DOHH2 (cell line): ENCODE results near the gene ADAMTSL5.

ENCODE experiments used
- H3F3A ChIP-seq: fragments of 200-600 bp; sonication (generic), shearing (Covaris generic); 2 replicates; pipeline ENCODE4 v1.6.0; 2016; ENCODE audit warnings: antibody characterized with exemption, mild to moderate bottlenecking; ENCODE audit not compliant: control insufficient read depth, insufficient read depth
- H3K27ac ChIP-seq: fragments of 200-600 bp; sonication (generic); 2 replicates; pipeline ENCODE4 v1.5.1; 2014; ENCODE audit warnings: low read depth, mild to moderate bottlenecking, low read length, moderate library complexity
- H3K27me3 ChIP-seq: fragments of 200-600 bp; sonication (generic); 2 replicates; pipeline ENCODE4 v1.6.1; 2014; ENCODE audit warnings: mild to moderate bottlenecking, low read length, mixed read lengths; ENCODE audit not compliant: control insufficient read depth
- H3K36me3 ChIP-seq: fragments of 200-600 bp; sonication (generic); 2 replicates; pipeline ENCODE4 v1.6.1; 2014; ENCODE audit warnings: mild to moderate bottlenecking, low read length, moderate library complexity, mixed read lengths; ENCODE audit not compliant: control insufficient read depth
- H3K4me1 ChIP-seq: fragments of 200-600 bp; sonication (generic); 2 replicates; pipeline ENCODE4 v1.6.1; 2014; ENCODE audit warnings: mild to moderate bottlenecking, low read length, mixed read lengths; ENCODE audit not compliant: control insufficient read depth
- H3K4me2 ChIP-seq: fragments of 200-600 bp; sonication (generic); 2 replicates; pipeline ENCODE4 v1.6.0; 2014; ENCODE audit warnings: mild to moderate bottlenecking, low read length, moderate library complexity
- H3K4me3 ChIP-seq: fragments of 200-600 bp; sonication (generic); 2 replicates; pipeline ENCODE4 v1.5.1; 2014; ENCODE audit warnings: mild to moderate bottlenecking, low read length, mixed read lengths
- H3K79me2 ChIP-seq: fragments of 200-600 bp; sonication (generic); 2 replicates; pipeline ENCODE4 v1.6.1; 2014; ENCODE audit warnings: mild to moderate bottlenecking, low read length, mixed read lengths; ENCODE audit not compliant: control insufficient read depth
- H3K9me2 ChIP-seq: fragments of 200-600 bp; sonication (generic); replicated peaks from 2 replicates; pipeline ENCODE4 v1.6.1; 2014; ENCODE audit warnings: mild to moderate bottlenecking, low read length, mixed read lengths; ENCODE audit not compliant: control insufficient read depth
- H3K9me3 ChIP-seq: fragments of 200-600 bp; sonication (generic); 2 replicates; pipeline ENCODE4 v1.6.1; 2014; ENCODE audit warnings: antibody characterized with exemption, low read length, mixed read lengths; ENCODE audit not compliant: control insufficient read depth, insufficient read depth
- H4K20me1 ChIP-seq: fragments of 200-600 bp; sonication (generic); 2 replicates; pipeline ENCODE4 v1.6.0; 2014; ENCODE audit warnings: low read depth, mild to moderate bottlenecking, antibody characterized with exemption, low read length, moderate library complexity; ENCODE audit not compliant: control insufficient read depth, insufficient read depth
- EZH2phosphoT487 ChIP-seq: fragments of 200-600 bp; sonication (generic); IDR thresholded peaks from 2 replicates; pipeline ENCODE4 v1.6.1; 2017; ENCODE audit warnings: borderline replicate concordance, mild to moderate bottlenecking, antibody characterized with exemption, low read length, moderate library complexity, mixed read lengths
- TF ChIP-seq, protein P1 (sequence below): fragments of 200-600 bp; sonication (generic); IDR thresholded peaks from one replicate; pipeline ENCODE4 v1.5.1; 2014; ENCODE audit warnings: antibody characterized with exemption, mild to moderate bottlenecking, low read depth, low read length; ENCODE audit not compliant: poor library complexity, severe bottlenecking

Gene ADAMTSL5

DNA sequence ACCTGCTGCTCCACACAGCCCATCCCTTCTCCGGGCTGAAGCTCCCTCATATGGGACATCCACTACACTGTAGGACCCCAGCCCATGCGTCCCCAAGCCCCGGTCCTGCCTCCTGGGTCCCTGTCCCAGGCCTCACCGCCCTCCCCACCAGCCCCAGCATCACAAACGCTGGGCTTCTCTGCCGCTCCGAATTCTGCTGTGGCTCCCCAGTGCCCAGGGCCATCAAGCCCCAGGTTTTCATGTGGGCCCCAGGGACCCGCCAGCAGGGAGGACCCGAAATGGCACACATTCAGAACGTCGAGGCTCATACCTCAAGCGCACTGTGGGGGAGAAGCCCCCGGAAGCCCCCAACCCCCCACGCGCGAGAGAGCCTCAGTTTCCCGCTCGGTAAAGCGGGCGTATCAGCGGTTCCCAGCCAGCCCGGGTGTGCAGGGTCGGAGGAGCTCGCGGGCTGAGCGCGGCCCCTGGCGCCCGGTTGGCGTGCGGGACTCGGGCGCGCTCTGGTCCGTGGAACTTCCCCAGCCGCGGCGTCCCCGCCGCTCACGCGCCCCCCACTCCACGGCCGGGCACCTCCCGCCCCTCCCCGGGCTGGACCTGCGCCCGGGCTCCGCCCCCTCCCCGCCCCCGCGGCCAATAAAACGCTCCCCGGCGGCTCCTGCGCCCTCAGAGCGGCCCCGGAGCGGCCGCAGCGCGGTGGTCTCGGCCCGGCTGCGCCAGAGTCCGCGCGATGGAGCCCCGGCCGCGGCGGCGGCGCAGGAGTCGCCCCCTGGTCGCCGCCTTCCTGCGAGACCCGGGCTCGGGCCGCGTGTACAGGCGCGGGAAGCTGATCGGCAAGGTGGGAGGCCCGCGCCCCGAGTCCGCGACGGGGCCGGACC, 10.8 kb upstream of the ADAMTSL5 start, which contains the start of gene PLK5:
Gene PLK5, plus strand, starts transcription at position 666 of the 875 bp plus-strand sequence. CDS start 2,920 bp downstream, outside the sequence.
- no peaks in the 10 kb centered on the region for H3K27me3 ChIP-seq
- no peaks in the 10 kb centered on the region for H3K79me2 ChIP-seq
- no peak within 1 kb of the TSS for H3K4me2 ChIP-seq
- no peaks in the 10 kb centered on the region for H4K20me1 ChIP-seq
- H3K9me2 ChIP-seq: no peaks in the 10 kb centered on the region
- no peaks in the 10 kb centered on the region for H3K9me3 ChIP-seq
- no peaks in the 10 kb centered on the region for H3K36me3 ChIP-seq
- H3K4me3 ChIP-seq: no peak within 1 kb of the TSS
- no peak for TF ChIP-seq EZH2phosphoT487
- TF ChIP-seq, protein P1, sequence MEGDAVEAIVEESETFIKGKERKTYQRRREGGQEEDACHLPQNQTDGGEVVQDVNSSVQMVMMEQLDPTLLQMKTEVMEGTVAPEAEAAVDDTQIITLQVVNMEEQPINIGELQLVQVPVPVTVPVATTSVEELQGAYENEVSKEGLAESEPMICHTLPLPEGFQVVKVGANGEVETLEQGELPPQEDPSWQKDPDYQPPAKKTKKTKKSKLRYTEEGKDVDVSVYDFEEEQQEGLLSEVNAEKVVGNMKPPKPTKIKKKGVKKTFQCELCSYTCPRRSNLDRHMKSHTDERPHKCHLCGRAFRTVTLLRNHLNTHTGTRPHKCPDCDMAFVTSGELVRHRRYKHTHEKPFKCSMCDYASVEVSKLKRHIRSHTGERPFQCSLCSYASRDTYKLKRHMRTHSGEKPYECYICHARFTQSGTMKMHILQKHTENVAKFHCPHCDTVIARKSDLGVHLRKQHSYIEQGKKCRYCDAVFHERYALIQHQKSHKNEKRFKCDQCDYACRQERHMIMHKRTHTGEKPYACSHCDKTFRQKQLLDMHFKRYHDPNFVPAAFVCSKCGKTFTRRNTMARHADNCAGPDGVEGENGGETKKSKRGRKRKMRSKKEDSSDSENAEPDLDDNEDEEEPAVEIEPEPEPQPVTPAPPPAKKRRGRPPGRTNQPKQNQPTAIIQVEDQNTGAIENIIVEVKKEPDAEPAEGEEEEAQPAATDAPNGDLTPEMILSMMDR: no peak
- H3K27ac ChIP-seq: no peak within 1 kb of the TSS
- no peaks in the 10 kb centered on the region for H3K4me1 ChIP-seq
- H3F3A ChIP-seq: no peaks in the 10 kb centered on the region

DNA sequence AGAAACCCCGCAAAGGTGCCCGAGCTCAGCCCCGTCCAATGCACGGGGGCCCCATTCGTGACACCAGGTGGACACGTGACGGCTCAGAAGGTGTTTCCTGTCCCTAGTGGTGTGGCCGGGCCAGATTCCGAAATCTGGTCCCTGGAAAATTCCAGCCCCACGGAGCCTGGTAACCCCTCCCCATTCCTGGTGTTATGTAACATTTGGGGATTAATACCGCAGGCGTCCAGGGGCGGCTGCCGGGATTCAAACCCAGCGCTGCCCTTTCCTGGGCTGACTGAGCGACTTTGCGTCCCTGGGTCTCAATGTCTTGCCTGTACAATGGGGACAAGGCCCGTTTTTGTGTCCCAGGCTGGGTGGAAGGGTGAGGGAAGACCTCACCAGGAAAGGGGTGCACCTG, 10.0 kb upstream of the ADAMTSL5 start:
- Histone ChIP-seq H3K4me3 (no peak overlapping the region), H3K36me3 (no peaks in the 10 kb centered on the region), H4K20me1 (no peaks in the 10 kb centered on the region), H3K27me3 (no peaks in the 10 kb centered on the region), H3K9me3 (no peaks in the 10 kb centered on the region), H3K4me1 (no peaks in the 10 kb centered on the region), H3K4me2 (no peak overlapping the region), H3K79me2 (no peaks in the 10 kb centered on the region), H3K9me2 (no peaks in the 10 kb centered on the region), H3F3A (no peaks in the 10 kb centered on the region), H3K27ac (no peak overlapping the region)
- TF ChIP-seq, protein P1: no peak
- no peak for TF ChIP-seq EZH2phosphoT487

- no peak overlapping the region for H3K27ac ChIP-seq
- no peaks in the 10 kb centered on the region for H4K20me1 ChIP-seq
- H3K36me3 ChIP-seq: no peaks in the 10 kb centered on the region
- no peaks in the 10 kb centered on the region for H3K27me3 ChIP-seq
- no peaks in the 10 kb centered on the region for H3K9me3 ChIP-seq
- no peaks in the 10 kb centered on the region for H3K4me1 ChIP-seq
- no peak overlapping the region for H3K4me2 ChIP-seq
- TF ChIP-seq, protein P1: no peak
- H3F3A ChIP-seq: no peaks in the 10 kb centered on the region
- no peaks in the 10 kb centered on the region for H3K9me2 ChIP-seq
- no peaks in the 10 kb centered on the region for H3K79me2 ChIP-seq
- no peak overlapping the region for H3K4me3 ChIP-seq
Measured at GRCh38 chr19:1522061-1522460, 9.2 kb upstream of the ADAMTSL5 start.
